K562 (cell line): ENCODE measurements around the gene XPOT. TPM values are rescaled to one million over a fixed set of nuclear protein-coding genes. Genes with fewer than 3 reads are reported as not detected.

Experiments used
- ATAC-seq: fragments of 200-7000 bp; cut with Tn5 transposase; 3 replicates; pipeline ENCODE4 v1.9.1; 2020; ENCODE audit warnings: moderate library complexity
- BruUV-seq: library from RNA; stranded (reverse); fragments of 400-500 nt; replicated peaks from 2 replicates; lab custom pipeline; 2021; lab: Mats Ljungman, UMichigan
- CTCF ChIA-PET: fragments of 300-600 bp; formaldehyde crosslinking; extraction: SDS; loops from one replicate; lab custom pipeline; 2021; ENCODE audit warnings: low intra/inter-chr PET ratio; lab: Yijun Ruan, JAX
- POLR2A ChIA-PET: fragments of 300-600, 350-650 bp; sonication (Branson Sonifier 250); formaldehyde crosslinking; extraction: SDS; loops from one replicate; lab custom pipeline; 2021; ENCODE audit warnings: antibody characterized with exemption, inconsistent platforms; lab: Yijun Ruan, JAX
- DNase-seq, 4 experiments: peaks; one replicate each; pipeline versions ENCODE4 v3.0.0 to v3.0.0-alpha.2; 2011 to 2018; ENCODE audit warnings: low spot score in 3 of 4, mixed read lengths in 3 of 4; ENCODE audit errors: extremely low read depth in 1 of 4
- FAIRE-seq: peaks from 2 replicates; lab custom pipeline; 2011; peaks lifted over from hg19 to GRCh38; lab: Jason Lieb, UNC
- H2AFZ ChIP-seq: 2 replicates; pipeline ENCODE4 v1.6.0; 2011; ENCODE audit warnings: low read depth, low read length, control low read depth, inconsistent platforms
- H3K27ac ChIP-seq: fragments of 200-600 bp; 3 replicates; pipeline ENCODE4 v1.8.0; 2011; ENCODE audit warnings: low read depth, mild to moderate bottlenecking, control low read depth, inconsistent platforms, low read length, moderate library complexity, mixed read lengths; ENCODE audit errors: extremely low read depth
- H3K27me3 ChIP-seq, 2 experiments: fragments of 300-600 bp in 1 of 2; 2 replicates in 1 of 2; 3 replicates in 1 of 2; pipeline versions ENCODE4 v1.6.0 to v1.8.0; 2011; ENCODE audit warnings: inconsistent platforms in 2 of 2, low read length in 2 of 2, mild to moderate bottlenecking in 1 of 2, mixed read lengths in 1 of 2, moderate library complexity in 1 of 2; ENCODE audit not compliant: control insufficient read depth in 2 of 2, insufficient read depth in 2 of 2
- H3K36me3 ChIP-seq: fragments of 300-600 bp; 3 replicates; pipeline ENCODE4 v1.8.0; 2011; ENCODE audit warnings: mild to moderate bottlenecking, low read length, inconsistent platforms; ENCODE audit not compliant: control insufficient read depth, insufficient read depth
- H3K4me1 ChIP-seq, 2 experiments: fragments of 200-600 bp in 1 of 2; replicated peaks in 1 of 2; 2 replicates in 1 of 2; 3 replicates in 1 of 2; pipeline versions ENCODE4 v1.5.1 to v1.8.0; 2011; ENCODE audit warnings: inconsistent platforms in 2 of 2, low read length in 2 of 2, mild to moderate bottlenecking in 1 of 2, mixed read lengths in 1 of 2, moderate library complexity in 1 of 2; ENCODE audit not compliant: control insufficient read depth in 2 of 2, insufficient read depth in 2 of 2
- H3K4me2 ChIP-seq: 2 replicates; pipeline ENCODE4 v1.6.1; 2011; ENCODE audit warnings: low read length, control low read depth, inconsistent platforms, mixed read lengths; ENCODE audit not compliant: insufficient read depth
- H3K4me3 ChIP-seq: fragments of 200-600 bp; sonication (generic), shearing (Covaris generic); 2 replicates; pipeline ENCODE4 v1.5.1; 2016; ENCODE audit warnings: control low read depth, inconsistent platforms
- H3K79me2 ChIP-seq: fragments of 200-600 bp; 3 replicates; pipeline ENCODE4 v1.8.0; 2011; ENCODE audit warnings: low read length, inconsistent platforms; ENCODE audit not compliant: control insufficient read depth, insufficient read depth
- H3K9ac ChIP-seq, 2 experiments: 2 replicates each; pipeline versions ENCODE4 v1.6.0 to v1.6.1; 2011; ENCODE audit warnings: low read depth in 2 of 2, low read length in 2 of 2, control low read depth in 1 of 2, inconsistent platforms in 1 of 2, mild to moderate bottlenecking in 1 of 2, mixed read lengths in 1 of 2; ENCODE audit not compliant: insufficient read depth in 1 of 2
- H3K9me1 ChIP-seq: one replicate; pipeline ENCODE4 v1.6.0; 2011; ENCODE audit warnings: inconsistent platforms, mild to moderate bottlenecking, low read length, moderate library complexity; ENCODE audit not compliant: control insufficient read depth, insufficient read depth
- H3K9me3 ChIP-seq: replicated peaks from 2 replicates; pipeline ENCODE4 v1.5.1; 2011; ENCODE audit warnings: low read depth, low read length, inconsistent platforms; ENCODE audit not compliant: control insufficient read depth, insufficient read depth
- H4K20me1 ChIP-seq: replicated peaks from 2 replicates; pipeline ENCODE4 v1.6.1; 2011; ENCODE audit warnings: low read length, inconsistent platforms, mixed read lengths; ENCODE audit not compliant: control insufficient read depth, insufficient read depth
- AFF1 ChIP-seq, 2 experiments: fragments of 450-650 bp; IDR thresholded peaks; 2 replicates each; pipeline ENCODE4 v1.6.1; 2018; ENCODE audit warnings: mild to moderate bottlenecking in 2 of 2, low read depth in 1 of 2; ENCODE audit not compliant: partially characterized antibody in 2 of 2
- ARHGAP35 ChIP-seq: fragments of 450-650 bp; IDR thresholded peaks from 2 replicates; pipeline ENCODE4 v1.6.1; 2018; ENCODE audit not compliant: partially characterized antibody
- CBFA2T3 ChIP-seq: fragments of 450-650 bp; IDR thresholded peaks from 2 replicates; pipeline ENCODE4 v1.6.1; 2017
- CLOCK ChIP-seq: fragments of 250-450 bp; sonication (Bioruptor Pico); IDR thresholded peaks from 2 replicates; pipeline ENCODE4 v1.4.0; 2020; ENCODE audit warnings: mild to moderate bottlenecking, moderate library complexity, borderline replicate concordance
- HBP1 ChIP-seq: fragments of 450-650 bp; formaldehyde crosslinking; IDR thresholded peaks from 2 replicates; pipeline ENCODE4 v1.4.0; 2022; ENCODE audit warnings: missing genetic modification characterization
- HSF4 ChIP-seq: fragments of 250-450 bp; sonication (Bioruptor Pico); IDR thresholded peaks from 2 replicates; pipeline ENCODE4 v2.1.2; 2022; ENCODE audit warnings: mild to moderate bottlenecking, moderate library complexity, borderline replicate concordance
- LEF1 ChIP-seq: fragments of 450-650 bp; IDR thresholded peaks from 2 replicates; pipeline ENCODE4 v1.6.1; 2016; ENCODE audit warnings: mild to moderate bottlenecking
- NFIC ChIP-seq: fragments of 450-650 bp; IDR thresholded peaks from 2 replicates; pipeline ENCODE4 v1.6.1; 2017; ENCODE audit warnings: mild to moderate bottlenecking, inconsistent platforms
- SMARCC2 ChIP-seq: fragments of 450-650 bp; IDR thresholded peaks from 2 replicates; pipeline ENCODE4 v1.6.1; 2017; ENCODE audit warnings: antibody characterized with exemption, moderate library complexity, mild to moderate bottlenecking, low read depth
- SP1 ChIP-seq: sonication (generic); formaldehyde crosslinking; IDR thresholded peaks from 2 replicates; pipeline ENCODE4 v1.8.1; 2022; ENCODE audit warnings: mild to moderate bottlenecking, missing genetic modification reagents
- ZBTB8A ChIP-seq: fragments of 450-650 bp; IDR thresholded peaks from 2 replicates; pipeline ENCODE4 v1.6.1; 2018; ENCODE audit warnings: mild to moderate bottlenecking, moderate library complexity; ENCODE audit not compliant: partially characterized antibody
- ZFP30 ChIP-seq: fragments of 250-450 bp; sonication (Bioruptor Pico); IDR thresholded peaks from 2 replicates; pipeline ENCODE4 v1.8.0; 2022; ENCODE audit warnings: moderate library complexity, mild to moderate bottlenecking, inconsistent platforms, borderline replicate concordance
- ZNF217 ChIP-seq: sonication (generic); formaldehyde crosslinking; IDR thresholded peaks from 2 replicates; pipeline ENCODE4 v1.8.0; 2022; ENCODE audit warnings: mild to moderate bottlenecking, missing genetic modification reagents
- ZNF239 ChIP-seq: fragments of 250-450 bp; sonication (Bioruptor Pico); IDR thresholded peaks from 2 replicates; pipeline ENCODE4 v1.4.0; 2020; ENCODE audit warnings: mild to moderate bottlenecking
- ZNF263 ChIP-seq: sonication (generic); formaldehyde crosslinking; IDR thresholded peaks from 2 replicates; pipeline ENCODE4 v1.8.0; 2022; ENCODE audit warnings: mild to moderate bottlenecking, missing genetic modification reagents, borderline replicate concordance
- ZNF778 ChIP-seq: fragments of 450-650 bp; formaldehyde crosslinking; IDR thresholded peaks from 2 replicates; pipeline ENCODE4 v1.4.0; 2020; ENCODE audit warnings: mild to moderate bottlenecking, moderate library complexity
- WGBS: fragments of 100-300 bp; shearing (Covaris generic); methylation state at CpG from one replicate; pipeline ENCODE4 v1.1.6; 2016; ENCODE audit warnings: low coverage, mixed read lengths; ENCODE audit not compliant: insufficient coverage; ENCODE audit errors: missing lambda C conversion rate; 5-methylcytosine and 5-hydroxymethylcytosine counted together
- in situ Hi-C: fragments of 300-500 bp; cut with MboI; formaldehyde crosslinking; loops from 4 replicates; pipeline ENCODE4 v1.15.0; 2018; ENCODE audit warnings: inconsistent platforms, mixed read lengths
- intact Hi-C: fragments of 100-400 bp; cut with micrococcal nuclease; formaldehyde crosslinking; loops from 2 replicates; pipeline ENCODE4 v1.14.2; 2022
- polyA plus RNA-seq, 8 experiments: library from polyadenylated mRNA; depleted of rRNA in 4 of 8; stranded (reverse) in 5 of 8; unstranded in 3 of 8; fragments of >200 nt; fragmentation: Nextera tagmentation in 2 of 8; fragmentation: Illumina TruSeq in 1 of 8; extraction: Ambion mirVana in 2 of 8; extraction: Trizol in 1 of 8; gene quantifications; 2 replicates each; pipeline versions ENCODE4 v1.2.1 to v1.2.3, GENCODE V29; 2011 to 2014; ENCODE audit warnings: inconsistent platforms in 1 of 8, missing spikeins in 1 of 8
- total RNA-seq, 7 experiments: library from RNA; depleted of rRNA in 6 of 7; stranded (reverse); fragments of >200 nt in 6 of 7; fragmentation: Illumina TruSeq in 2 of 7; extraction: Trizol in 2 of 7; gene quantifications; 2 replicates each; pipeline versions ENCODE4 v1.2.1 to v1.2.3, GENCODE V29; 2011 to 2021; ENCODE audit warnings: low replicate concordance in 1 of 7

Gene XPOT
- total and polyA plus RNA-seq, 9 of the 15 experiments (the other 6 are each of a cell fraction or from before 2014, with no cell fraction given) = 26.2 to 192 (median 102) TPM

GRCh38 chr12:64419696-64420095 is 15.5 kb downstream of the XPOT start:
- Histone ChIP-seq H3K27ac (no peak overlapping the region), H3K27me3 (no peaks in the 10 kb centered on the region), H3K36me3 (peaks cover 93% of the 10 kb centered on the region), H3K79me2 (peaks cover 4% of the 10 kb centered on the region; the same call in 1 of the 3 replicates), H2AFZ (no peak overlapping the region), H3K9me3 (no peaks in the 10 kb centered on the region), H3K4me3 (no peak overlapping the region), H3K4me1 (no peaks in the 10 kb centered on the region), H4K20me1 (no peaks in the 10 kb centered on the region), H3K4me2 (no peak overlapping the region), H3K9me1 (no peaks in the 10 kb centered on the region), H3K9ac (no peak overlapping the region)
- CTCF ChIA-PET = no interaction called here
- FAIRE-seq (no peak), DNase-seq (no peak), ATAC-seq (no peak)
- BruUV-seq = no TSS peak
- WGBS = 91% methylated on average over 3 of the region's 3 CpGs
- POLR2A ChIA-PET = interaction anchor here (1.4 kb wide), 1 partner anchor 10 kb away, joined by 4 read pairs; no protein-coding TSS in a partner anchor
- intact Hi-C loops = no loop called here
- in situ Hi-C loops = no loop called here
- TF ChIP-seq ZNF217 (CRISPR knock-in tag) = no peak
- TF ChIP-seq CLOCK (CRISPR knock-in tag) = no peak
- no peak for TF ChIP-seq SP1 (CRISPR knock-in tag)
- TF ChIP-seq AFF1 (IDR thresholded peaks at IDR 0.05; ENCODE audit: low read depth in 1 of 2, partially characterized antibody in 2 of 2) = no peak
- no peak for TF ChIP-seq NFIC
- no peak for TF ChIP-seq ZNF778 (CRISPR knock-in tag)
- TF ChIP-seq ZFP30 (CRISPR knock-in tag) = no peak
- TF ChIP-seq ZNF239 = no peak
- TF ChIP-seq HSF4 (CRISPR knock-in tag) = no peak
- no peak for TF ChIP-seq ARHGAP35
- TF ChIP-seq ZNF263 = no peak
- no peak for TF ChIP-seq ZBTB8A
- no peak for TF ChIP-seq HBP1 (CRISPR knock-in tag)
- TF ChIP-seq LEF1 = no peak
- no peak for TF ChIP-seq CBFA2T3
- TF ChIP-seq SMARCC2 = no peak
